SKM-1 treated with dmso at 0.1 percent for 144 hours (cell line): ENCODE data around the gene LINGO1.

Experiments used
- DNase-seq: peaks from one replicate; lab custom pipeline; 2025; ENCODE audit not compliant: unreplicated experiment; lab: John Stamatoyannopoulos, UW

The LINGO1 gene

DNA sequence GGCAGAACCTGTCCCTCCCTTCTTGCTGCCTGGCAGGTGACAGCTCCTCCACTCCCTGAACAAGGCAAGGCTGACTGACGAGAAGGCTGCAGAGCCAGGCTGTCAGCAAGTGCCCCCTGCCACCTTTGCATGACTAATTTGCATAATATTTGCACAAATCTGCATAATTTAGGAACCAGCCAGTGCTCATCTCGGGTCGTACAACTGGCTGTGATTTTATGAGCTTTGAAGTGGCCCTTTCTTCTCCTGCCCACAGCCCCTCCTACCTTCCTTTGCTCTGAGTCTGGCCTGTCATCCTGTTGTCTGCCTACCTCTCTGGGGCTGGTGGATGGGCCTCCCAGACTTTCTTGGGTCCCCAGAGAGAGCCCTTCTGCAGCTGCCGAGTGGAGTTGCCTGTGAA lies 58.9 kb downstream of the LINGO1 start:
- no peak for DNase-seq

DNA sequence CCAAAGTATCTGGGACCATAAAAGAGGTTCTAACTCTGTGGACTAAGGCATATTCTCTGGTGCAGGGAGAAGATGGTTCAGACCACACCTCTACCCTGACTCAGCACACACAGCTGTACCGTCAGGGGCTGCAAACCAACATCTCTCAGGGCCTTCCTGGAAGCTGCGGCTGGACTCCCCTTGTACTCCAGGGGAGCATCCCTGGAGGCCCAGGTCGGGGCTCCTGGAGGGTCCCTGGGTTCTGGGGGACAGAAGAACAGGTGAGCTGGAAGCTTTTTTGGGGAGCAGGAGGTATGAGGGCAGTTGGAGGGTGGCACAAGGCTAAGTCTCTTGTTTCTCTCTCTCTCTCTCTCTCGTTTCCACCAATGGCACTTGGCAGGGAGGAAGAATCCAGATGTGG lies 60.5 kb downstream of the LINGO1 start:
- DNase-seq, result no peak

DNA sequence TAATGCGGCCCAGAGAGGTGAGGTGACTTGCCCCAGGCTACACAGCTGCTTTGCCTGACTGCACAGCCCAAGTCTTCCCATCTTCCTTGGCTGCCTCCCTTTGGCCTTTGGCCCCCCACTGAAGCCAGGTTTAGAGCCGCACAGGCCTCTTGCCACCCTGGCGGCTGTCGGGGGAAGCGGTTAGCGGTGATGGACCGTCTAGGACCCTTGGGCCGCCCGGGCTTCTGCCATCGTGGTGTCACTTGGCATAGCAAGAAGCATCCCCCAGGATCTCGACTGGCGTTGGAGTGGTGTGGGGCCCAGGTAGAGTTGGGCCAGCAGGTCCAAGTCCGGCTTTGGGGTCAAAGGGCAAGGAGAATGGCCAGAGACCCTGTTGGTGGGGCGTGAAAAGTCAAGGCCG lies 61.0 kb downstream of the LINGO1 start:
- DNase-seq, result no peak

DNA sequence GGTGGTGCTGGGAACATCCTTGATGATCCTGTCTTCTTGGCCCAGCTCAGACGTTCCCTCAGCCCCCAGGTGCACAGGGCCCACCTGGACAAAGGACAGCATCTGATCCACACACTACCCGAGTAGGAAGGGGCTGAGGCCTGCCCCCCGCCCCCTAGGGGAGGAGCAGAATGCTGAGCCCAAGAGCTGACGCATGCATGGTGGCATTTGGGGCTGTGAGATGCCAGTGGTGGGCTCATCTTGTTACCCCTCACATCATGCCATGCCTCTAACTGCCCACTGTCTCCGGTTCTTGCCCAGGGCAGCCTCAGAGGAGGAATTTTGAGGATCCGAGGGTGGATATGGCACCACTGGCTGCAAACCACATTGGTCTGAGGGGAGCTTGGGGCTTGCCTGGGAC lies 61.5 kb downstream of the LINGO1 start:
- DNase-seq, result no peak

DNA sequence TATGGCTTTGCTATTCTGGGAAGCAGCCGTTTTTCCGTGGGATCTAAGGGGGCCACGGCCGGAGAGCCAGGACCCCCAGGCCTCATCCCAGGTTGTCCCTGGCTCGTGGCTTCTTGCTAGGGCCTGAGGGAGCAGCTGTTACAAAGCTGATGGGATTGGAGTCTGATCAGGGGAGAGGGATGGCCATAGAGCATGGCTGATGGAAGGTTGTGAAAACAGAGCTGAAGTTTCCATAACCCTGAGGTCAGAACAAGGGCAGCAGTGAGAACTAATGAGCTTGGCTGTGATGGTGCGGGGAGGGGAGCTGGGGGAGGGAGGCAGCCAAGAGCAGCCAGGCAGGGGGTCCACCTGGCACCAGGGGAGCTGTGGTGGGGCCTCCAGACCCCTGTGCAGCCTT lies 63.0 kb downstream of the LINGO1 start:
- DNase-seq, result peak; percentile 70

DNA sequence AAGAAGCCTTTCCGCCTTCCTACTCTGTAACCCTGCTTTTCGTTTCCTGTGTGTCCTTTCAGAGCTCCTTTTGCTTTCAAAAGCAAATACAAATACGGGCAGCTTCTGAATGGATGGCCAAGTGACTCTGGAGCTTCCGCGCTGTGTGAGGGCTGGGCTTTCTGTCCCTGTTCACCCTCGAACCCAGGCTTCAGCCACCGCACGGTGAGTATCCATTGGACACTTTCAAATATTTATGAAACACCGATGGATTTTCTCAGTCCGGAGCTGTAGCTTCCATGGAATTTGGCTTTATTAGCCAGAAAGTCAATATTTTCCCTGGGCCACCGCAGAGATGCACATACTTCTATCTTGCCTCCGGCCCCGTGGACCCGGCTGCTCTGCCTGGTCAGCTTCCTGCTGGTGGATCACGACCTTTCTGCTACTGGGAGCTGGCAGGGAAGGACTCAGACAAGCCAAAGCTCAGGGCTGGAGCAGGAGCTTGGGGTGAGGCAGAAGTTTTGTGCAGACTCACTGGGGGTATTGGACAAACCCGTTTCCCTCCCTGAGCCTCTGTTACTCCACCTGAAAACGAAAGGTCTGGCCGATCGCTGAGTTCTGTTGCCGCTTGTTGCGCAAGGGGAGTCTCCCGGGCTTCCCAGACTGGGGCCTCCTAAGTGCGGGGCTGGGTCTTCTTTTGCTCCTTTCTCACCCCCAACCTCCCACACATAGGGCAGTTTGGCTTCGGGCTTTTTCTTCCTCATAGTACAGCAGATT lies 63.6 kb downstream of the LINGO1 start:
- DNase-seq, result peak; percentile 64

DNA sequence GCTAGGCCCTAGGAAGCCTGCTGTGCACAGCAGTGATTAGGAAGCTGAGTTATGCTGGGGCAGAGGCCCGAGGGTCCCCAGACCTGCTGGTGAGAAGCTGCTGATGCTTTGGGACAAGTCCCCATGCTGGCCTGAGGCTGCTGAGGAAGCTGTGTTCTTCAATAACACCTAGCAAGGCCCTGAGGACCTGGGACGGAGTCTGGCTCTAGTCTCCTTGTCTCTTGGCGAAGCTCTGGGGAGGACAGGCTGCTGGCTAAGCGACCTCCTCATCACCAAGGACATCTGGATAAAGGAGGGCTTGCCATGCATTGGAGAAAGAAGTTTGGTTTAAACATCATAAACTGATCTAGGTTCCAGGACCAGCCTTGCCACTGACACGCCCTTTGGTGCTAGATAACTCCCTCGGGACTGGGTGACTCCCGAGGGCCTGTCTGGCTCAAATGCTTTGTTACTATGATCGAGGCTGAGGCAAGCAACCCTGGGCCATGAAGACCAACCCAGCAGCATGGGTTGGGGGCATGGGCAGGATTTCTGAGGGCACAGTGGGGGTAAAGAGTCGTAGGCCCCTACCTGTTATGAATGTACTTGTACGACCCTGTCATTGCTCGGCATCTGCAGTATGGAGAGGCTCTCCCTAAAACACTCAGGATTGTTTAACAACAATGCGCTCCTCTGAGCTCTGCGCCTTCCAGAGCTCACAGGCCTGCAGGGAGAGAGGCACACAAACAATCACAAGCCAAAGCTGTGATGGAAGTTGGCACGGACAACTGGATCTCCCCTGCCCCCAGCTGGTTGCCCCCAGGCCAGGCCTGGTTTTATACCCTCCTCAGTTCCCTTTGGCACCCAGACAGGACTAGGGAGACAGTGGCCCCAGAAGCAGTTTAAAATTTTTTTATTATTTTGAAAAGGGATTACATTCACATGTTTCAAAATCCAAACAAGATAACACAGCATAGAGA lies 64.4 kb downstream of the LINGO1 start:
- DNase-seq, result no peak

DNA sequence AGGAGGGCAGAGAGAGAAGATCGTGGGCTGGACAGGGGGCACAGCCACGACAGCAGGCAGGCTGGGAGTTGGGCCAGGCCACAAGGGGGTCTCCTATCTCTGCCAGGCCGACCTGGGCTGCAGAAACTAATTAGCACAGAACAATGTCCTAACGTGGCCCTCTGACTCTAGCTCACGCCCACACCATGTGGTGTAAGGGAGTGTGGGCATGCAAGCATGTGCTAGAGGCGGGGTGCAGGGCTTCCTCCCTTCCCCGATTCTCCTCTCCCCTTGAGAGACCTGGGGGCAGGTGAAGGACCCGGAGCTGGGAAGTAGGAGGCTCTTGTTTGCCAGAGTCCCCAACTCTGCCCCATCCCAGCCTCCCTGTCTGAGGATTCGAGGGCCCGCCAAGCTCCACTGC lies 65.5 kb downstream of the LINGO1 start:
- DNase-seq, result no peak

DNA sequence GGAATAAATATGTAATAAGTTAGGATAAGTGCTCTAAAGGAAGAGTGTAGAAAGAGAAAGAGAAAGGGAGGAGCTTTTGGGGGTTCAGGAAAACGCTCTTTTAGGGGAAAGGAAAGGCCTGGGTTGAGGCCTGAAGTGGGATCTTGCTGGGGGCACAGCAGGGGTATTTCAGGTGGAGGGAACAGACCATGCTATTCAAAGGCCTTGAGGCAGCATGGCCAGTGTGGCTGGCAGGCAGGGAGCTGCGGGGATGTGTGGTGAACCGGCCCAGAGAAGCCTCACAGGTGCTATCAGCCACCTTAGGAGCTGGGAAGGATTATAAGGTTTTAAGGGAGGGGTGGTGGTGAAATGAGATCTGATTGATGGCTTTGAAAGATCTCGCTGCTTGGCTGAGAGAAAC lies 66.6 kb downstream of the LINGO1 start:
- DNase-seq, result no peak

DNA sequence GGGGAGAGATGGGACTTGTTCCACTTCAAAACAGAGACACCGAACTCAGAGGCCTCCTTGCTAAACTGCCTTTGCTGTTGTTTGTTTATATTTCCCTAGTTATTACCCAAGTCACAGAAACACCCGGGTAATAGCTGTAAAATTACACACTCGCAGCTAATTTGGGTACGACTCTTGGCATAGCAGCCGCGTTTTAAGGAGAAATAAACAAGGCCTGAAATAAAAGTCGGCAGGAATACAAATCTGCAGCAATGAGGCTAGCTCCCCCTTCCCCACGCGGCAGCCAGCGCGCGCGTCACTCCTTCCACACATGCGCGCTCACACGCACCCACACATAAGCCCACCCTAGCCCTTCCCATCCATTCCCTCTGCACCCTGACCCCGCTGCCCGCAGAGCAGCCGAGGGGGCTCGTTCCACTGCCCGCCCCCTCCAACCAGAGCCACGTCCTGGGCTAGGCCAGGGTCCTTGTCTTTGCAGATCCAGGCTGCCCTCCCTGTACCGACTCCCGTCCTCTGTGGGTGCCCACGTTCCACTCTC lies 67.3 kb downstream of the LINGO1 start:
- DNase-seq, result no peak

DNA sequence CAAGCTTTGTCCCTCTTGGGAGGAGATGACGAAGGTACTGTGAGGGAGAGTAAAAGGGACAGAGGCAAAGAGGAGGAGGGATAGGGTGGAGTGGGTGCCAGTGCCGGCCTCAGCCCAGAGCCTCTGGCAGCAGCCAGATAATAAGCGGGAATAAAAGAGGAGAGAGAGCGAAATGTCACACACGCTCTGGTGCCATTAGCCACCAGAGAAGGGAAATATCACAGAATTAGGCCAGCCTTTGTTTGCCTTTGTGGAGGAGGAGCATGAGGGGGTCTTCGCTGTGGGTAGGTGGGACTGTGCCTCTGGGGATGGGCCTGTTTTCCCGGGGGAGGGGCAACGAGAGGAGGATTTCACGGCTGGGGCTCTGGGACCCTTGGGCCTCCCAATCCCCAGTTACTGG lies 67.8 kb downstream of the LINGO1 start:
- DNase-seq, result no peak

DNA sequence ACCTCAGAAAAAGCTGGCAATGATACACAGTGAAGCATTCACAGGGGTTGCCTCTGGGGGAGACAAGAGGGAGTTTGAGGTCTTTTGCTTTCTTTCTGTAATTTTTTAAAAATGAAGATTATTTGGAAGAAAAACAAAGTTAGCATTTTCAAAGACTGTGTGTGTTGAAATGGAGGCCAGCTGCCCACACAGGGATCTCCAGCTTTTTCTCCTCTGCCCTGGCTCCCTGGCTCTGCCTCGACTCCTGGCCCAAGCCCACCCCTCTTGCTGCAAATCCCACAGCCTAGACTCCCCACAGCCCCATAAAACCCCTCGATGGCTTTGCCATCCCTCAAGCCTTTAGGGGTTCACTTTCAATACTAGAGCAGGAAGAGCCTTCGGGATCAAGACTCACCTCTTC lies 68.4 kb downstream of the LINGO1 start:
- DNase-seq, result no peak

DNA sequence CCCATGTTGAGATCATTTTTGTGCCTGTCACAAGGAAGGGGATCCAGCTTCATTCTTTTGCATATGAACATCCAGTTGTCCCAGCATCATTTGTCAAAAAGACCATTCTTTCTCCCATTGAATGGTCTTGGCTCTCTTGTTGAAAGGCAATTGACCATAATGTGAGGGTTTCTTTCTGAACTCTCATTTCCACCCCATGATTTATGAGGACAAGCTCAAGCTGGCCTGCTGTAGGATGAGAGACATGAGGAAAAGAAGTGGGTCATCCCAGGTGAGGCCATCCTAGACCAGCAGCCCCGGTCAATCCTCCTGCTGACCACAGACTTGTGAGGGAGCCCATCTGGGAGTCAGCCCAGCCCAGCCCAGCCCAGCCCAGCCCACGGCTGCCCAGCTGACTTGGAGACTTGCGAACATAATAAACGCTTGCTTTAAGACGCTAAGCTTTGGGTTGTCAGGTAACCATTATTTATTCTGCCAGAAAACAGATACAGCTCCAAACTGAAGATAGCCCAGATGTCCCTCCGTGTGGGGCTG lies 69.0 kb downstream of the LINGO1 start:
- no peak for DNase-seq
